IMR-90 (cell line): ENCODE measurements around the gene CCDC142.

ENCODE experiments used
- BHLHE40 ChIP-seq: fragments of 150-350 bp; IDR thresholded peaks from 2 replicates; pipeline ENCODE4 v1.6.1; 2016; ENCODE audit warnings: mild to moderate bottlenecking, low read depth, low read length
- CEBPB ChIP-seq: IDR thresholded peaks from 2 replicates; pipeline ENCODE4 v1.6.1; 2012; ENCODE audit warnings: low read depth, low read length, improper control_type of control experiment
- FOS ChIP-seq: fragments of 150-350 bp; IDR thresholded peaks from 2 replicates; pipeline ENCODE4 v1.6.1; 2016; ENCODE audit warnings: low read depth, low read length
- MXI1 ChIP-seq: IDR thresholded peaks from 2 replicates; pipeline ENCODE4 v1.6.1; 2012; ENCODE audit warnings: low read depth, mild to moderate bottlenecking, low read length, moderate library complexity, borderline replicate concordance
- POLR2A ChIP-seq: IDR thresholded peaks from 2 replicates; pipeline ENCODE4 v1.6.1; 2012; ENCODE audit warnings: mild to moderate bottlenecking, low read depth, low read length
- RAD21 ChIP-seq: IDR thresholded peaks from 2 replicates; pipeline ENCODE4 v1.6.1; 2012; ENCODE audit warnings: low read length, improper control_type of control experiment
- RCOR1 ChIP-seq: IDR thresholded peaks from 2 replicates; pipeline ENCODE4 v1.6.1; 2012; ENCODE audit warnings: mild to moderate bottlenecking, low read length, improper control_type of control experiment; ENCODE audit not compliant: insufficient replicate concordance
- RFX5 ChIP-seq: IDR thresholded peaks from 2 replicates; pipeline ENCODE4 v1.8.0; 2012; ENCODE audit warnings: low read depth, mild to moderate bottlenecking, low read length, moderate library complexity
- TF ChIP-seq, protein P1 (sequence below): conservative IDR thresholded peaks from 2 replicates; pipeline ENCODE4 v1.5.1; 2012; ENCODE audit warnings: mild to moderate bottlenecking, low read depth, low read length, improper control_type of control experiment

DNA sequence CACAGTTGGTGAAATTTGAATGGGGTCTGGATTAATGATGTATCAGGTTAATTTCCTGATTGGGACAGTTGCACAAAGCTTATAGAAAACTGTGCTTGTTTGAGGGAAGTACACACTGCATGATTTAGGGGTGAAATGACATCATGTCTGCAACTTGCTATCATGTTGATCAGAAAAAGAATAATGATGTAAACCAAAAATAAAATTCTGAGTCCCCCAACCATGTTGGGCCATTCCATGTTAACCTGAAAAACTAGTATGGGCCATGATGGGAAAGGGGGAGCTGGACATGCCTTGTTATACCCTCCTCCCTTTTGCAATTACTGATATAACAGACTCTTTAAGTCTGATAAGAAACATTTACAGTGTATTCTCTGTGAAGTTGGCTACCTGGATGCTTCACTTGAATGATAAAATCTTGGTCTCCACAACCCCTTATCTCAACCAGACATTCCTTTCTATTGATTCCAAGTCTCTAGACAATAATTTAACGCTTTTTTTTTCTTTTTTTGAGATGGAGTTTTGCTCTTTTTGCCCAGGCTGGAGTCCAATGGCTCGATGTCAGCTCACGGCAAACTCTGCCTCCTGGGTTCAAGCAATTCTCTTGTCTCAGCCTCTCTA lies 32.1 kb downstream of the CCDC142 start:
- TF ChIP-seq, protein P1, sequence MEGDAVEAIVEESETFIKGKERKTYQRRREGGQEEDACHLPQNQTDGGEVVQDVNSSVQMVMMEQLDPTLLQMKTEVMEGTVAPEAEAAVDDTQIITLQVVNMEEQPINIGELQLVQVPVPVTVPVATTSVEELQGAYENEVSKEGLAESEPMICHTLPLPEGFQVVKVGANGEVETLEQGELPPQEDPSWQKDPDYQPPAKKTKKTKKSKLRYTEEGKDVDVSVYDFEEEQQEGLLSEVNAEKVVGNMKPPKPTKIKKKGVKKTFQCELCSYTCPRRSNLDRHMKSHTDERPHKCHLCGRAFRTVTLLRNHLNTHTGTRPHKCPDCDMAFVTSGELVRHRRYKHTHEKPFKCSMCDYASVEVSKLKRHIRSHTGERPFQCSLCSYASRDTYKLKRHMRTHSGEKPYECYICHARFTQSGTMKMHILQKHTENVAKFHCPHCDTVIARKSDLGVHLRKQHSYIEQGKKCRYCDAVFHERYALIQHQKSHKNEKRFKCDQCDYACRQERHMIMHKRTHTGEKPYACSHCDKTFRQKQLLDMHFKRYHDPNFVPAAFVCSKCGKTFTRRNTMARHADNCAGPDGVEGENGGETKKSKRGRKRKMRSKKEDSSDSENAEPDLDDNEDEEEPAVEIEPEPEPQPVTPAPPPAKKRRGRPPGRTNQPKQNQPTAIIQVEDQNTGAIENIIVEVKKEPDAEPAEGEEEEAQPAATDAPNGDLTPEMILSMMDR, result no peak
- TF ChIP-seq RFX5, result no peak
- no peak for TF ChIP-seq POLR2A
- no peak for TF ChIP-seq CEBPB
- TF ChIP-seq RAD21, result no peak
- no peak for TF ChIP-seq BHLHE40
- TF ChIP-seq RCOR1, result no peak
- no peak for TF ChIP-seq FOS
- TF ChIP-seq MXI1, result no peak
